Mucosa of stomach (tissue), 1 donor: ENCODE measurements around the gene CNTN1.

Source experiments
- H3K27me3 ChIP-seq: one replicate; pipeline ENCODE4 v1.7.0; 2013; ENCODE audit warnings: mild to moderate bottlenecking, low read length; ENCODE audit not compliant: control insufficient read depth, insufficient read depth
- H3K36me3 ChIP-seq: one replicate; pipeline ENCODE4 v1.7.0; 2013; ENCODE audit warnings: low read length; ENCODE audit not compliant: control insufficient read depth, insufficient read depth
- H3K4me1 ChIP-seq: one replicate; pipeline ENCODE4 v1.7.0; 2013; ENCODE audit warnings: mild to moderate bottlenecking, low read length; ENCODE audit not compliant: control insufficient read depth, insufficient read depth
- H3K4me3 ChIP-seq: one replicate; pipeline ENCODE4 v1.7.0; 2013; ENCODE audit warnings: low read length
- H3K9ac ChIP-seq: one replicate; pipeline ENCODE4 v1.7.0; 2013; ENCODE audit warnings: mild to moderate bottlenecking, low read length, moderate library complexity
- H3K9me3 ChIP-seq: one replicate; pipeline ENCODE4 v1.7.0; 2013; ENCODE audit warnings: mild to moderate bottlenecking, low read length, moderate library complexity; ENCODE audit not compliant: control insufficient read depth
- donor health status: Pancreatic carcinoma.

The CNTN1 gene

GRCh38 chr12:40957417-40957816 is 265.2 kb downstream of the CNTN1 start:
- no peak overlapping the region for H3K9ac ChIP-seq
- H3K4me3 ChIP-seq = no peak overlapping the region
- H3K4me1 ChIP-seq = no peaks in the 10 kb centered on the region
- no peaks in the 10 kb centered on the region for H3K27me3 ChIP-seq
- no peaks in the 10 kb centered on the region for H3K9me3 ChIP-seq
- H3K36me3 ChIP-seq = no peaks in the 10 kb centered on the region

- Histone ChIP-seq H3K9me3 (no peaks in the 10 kb centered on the region), H3K27me3 (no peaks in the 10 kb centered on the region), H3K36me3 (no peaks in the 10 kb centered on the region), H3K4me1 (no peaks in the 10 kb centered on the region), H3K4me3 (no peak overlapping the region), H3K9ac (no peak overlapping the region)
Observed at GRCh38 chr12:40959041-40959440, 266.8 kb downstream of the CNTN1 start.

DNA sequence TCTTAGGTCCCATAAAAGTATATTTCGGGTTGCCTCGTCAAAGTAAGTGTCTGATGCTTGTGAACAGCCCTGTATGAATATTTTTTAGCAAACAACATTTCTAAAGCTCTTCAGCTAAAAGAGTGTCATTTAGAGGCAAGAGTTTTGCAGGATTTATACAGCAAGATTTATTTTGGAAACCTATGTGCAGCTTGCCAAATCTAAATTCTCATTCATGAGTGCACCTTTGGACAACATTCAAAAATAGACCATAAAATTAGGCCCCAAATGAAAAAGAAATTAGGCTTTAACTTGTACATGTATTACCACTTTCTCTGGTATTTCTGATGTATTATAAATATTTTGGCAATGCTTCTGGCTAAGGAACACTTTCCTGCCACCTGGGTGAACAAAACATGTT is 271.5 kb downstream of the CNTN1 start:
- H3K9me3 ChIP-seq = no peaks in the 10 kb centered on the region
- no peak overlapping the region for H3K4me3 ChIP-seq
- no peaks in the 10 kb centered on the region for H3K36me3 ChIP-seq
- H3K9ac ChIP-seq = no peak overlapping the region
- H3K4me1 ChIP-seq = no peaks in the 10 kb centered on the region
- no peaks in the 10 kb centered on the region for H3K27me3 ChIP-seq

DNA sequence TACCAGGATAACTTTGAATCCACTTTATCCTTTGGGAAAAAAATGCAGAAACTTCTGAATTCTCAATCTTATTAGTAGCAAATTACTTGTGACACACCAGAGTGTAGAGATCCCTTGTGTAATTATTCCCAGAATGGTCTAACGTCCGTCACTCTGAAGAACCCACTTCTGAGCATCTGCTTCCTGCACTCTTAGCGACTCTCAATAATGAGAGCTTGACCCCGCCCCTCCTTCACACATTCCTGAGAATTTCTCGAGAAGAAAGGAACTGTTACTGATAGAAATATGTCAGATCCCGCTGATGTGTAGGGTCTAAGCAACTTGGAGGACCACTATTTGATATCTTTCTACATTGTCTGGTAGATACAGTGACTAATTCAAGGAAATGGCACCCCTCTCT is 277.6 kb downstream of the CNTN1 start:
- no peaks in the 10 kb centered on the region for H3K27me3 ChIP-seq
- H3K4me3 ChIP-seq = no peak overlapping the region
- H3K9ac ChIP-seq = no peak overlapping the region
- no peaks in the 10 kb centered on the region for H3K4me1 ChIP-seq
- H3K36me3 ChIP-seq = no peaks in the 10 kb centered on the region
- H3K9me3 ChIP-seq = no peaks in the 10 kb centered on the region

GRCh38 chr12:40970320-40970907 is 278.2 kb downstream of the CNTN1 start:
- Histone ChIP-seq H3K9ac (no peak overlapping the region), H3K36me3 (no peaks in the 10 kb centered on the region), H3K9me3 (no peaks in the 10 kb centered on the region), H3K27me3 (no peaks in the 10 kb centered on the region), H3K4me3 (no peak overlapping the region), H3K4me1 (no peaks in the 10 kb centered on the region)

DNA sequence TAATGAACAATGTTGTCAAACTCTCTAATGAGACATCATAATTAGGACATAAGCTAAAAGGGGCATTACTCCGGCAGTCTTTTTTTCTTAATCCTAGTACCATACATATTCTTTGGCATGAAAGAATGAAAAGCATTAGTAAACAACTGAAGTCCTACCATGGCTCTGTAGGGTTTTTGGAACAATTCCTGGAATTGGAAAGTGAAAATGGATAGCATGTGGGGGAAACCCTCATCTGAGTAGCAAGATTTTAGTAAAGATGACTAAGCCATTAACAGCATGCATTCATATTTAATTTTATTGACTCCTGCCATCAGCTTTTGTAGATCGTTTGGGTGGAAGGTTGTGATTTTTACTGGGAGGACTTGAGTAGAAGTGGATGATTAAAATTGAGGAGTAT is 279.7 kb downstream of the CNTN1 start:
- H3K36me3 ChIP-seq = no peaks in the 10 kb centered on the region
- H3K27me3 ChIP-seq = no peaks in the 10 kb centered on the region
- no peak overlapping the region for H3K4me3 ChIP-seq
- no peaks in the 10 kb centered on the region for H3K9me3 ChIP-seq
- no peak overlapping the region for H3K9ac ChIP-seq
- no peaks in the 10 kb centered on the region for H3K4me1 ChIP-seq

GRCh38 chr12:40976546-40976945 is 284.3 kb downstream of the CNTN1 start:
- Histone ChIP-seq H3K36me3 (no peaks in the 10 kb centered on the region), H3K9ac (no peak overlapping the region), H3K9me3 (no peaks in the 10 kb centered on the region), H3K27me3 (no peaks in the 10 kb centered on the region), H3K4me1 (no peaks in the 10 kb centered on the region), H3K4me3 (no peak overlapping the region)

- Histone ChIP-seq H3K36me3 (no peaks in the 10 kb centered on the region), H3K4me3 (no peak overlapping the region), H3K9me3 (no peaks in the 10 kb centered on the region), H3K9ac (no peak overlapping the region), H3K27me3 (no peaks in the 10 kb centered on the region), H3K4me1 (no peaks in the 10 kb centered on the region)
Observed at GRCh38 chr12:40980427-40980961, 288.3 kb downstream of the CNTN1 start.

- Histone ChIP-seq H3K36me3 (no peaks in the 10 kb centered on the region), H3K4me3 (no peak overlapping the region), H3K27me3 (no peaks in the 10 kb centered on the region), H3K4me1 (no peaks in the 10 kb centered on the region), H3K9ac (no peak overlapping the region), H3K9me3 (no peaks in the 10 kb centered on the region)
Observed at GRCh38 chr12:40986001-40986400, 293.8 kb downstream of the CNTN1 start.

DNA sequence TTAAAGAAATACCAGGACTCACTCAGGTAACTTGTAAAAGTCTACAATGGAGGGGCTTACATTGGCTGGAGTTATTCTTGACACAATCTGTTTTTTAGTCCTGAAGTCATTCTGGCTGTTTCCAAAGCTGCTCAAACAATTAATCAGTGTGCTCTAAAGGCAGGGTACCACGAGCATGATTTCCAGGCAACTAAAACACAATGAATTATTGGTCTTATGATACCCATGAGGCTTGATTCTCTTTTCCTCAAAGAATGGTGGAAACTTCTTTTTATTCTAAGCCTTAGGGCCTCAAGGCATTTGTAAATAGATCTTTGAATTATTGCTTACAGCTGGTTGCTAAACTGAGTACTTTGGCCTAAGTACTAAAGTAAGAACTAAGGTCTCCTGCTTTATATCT is 296.1 kb downstream of the CNTN1 start:
- no peaks in the 10 kb centered on the region for H3K9me3 ChIP-seq
- H3K36me3 ChIP-seq = no peaks in the 10 kb centered on the region
- H3K27me3 ChIP-seq = no peaks in the 10 kb centered on the region
- no peak overlapping the region for H3K9ac ChIP-seq
- no peak overlapping the region for H3K4me3 ChIP-seq
- H3K4me1 ChIP-seq = no peaks in the 10 kb centered on the region

GRCh38 chr12:40988824-40989223 is 296.6 kb downstream of the CNTN1 start:
- Histone ChIP-seq H3K9me3 (no peaks in the 10 kb centered on the region), H3K4me1 (no peaks in the 10 kb centered on the region), H3K9ac (no peak overlapping the region), H3K27me3 (no peaks in the 10 kb centered on the region), H3K36me3 (no peaks in the 10 kb centered on the region), H3K4me3 (no peak overlapping the region)

- Histone ChIP-seq H3K4me3 (no peak overlapping the region), H3K27me3 (no peaks in the 10 kb centered on the region), H3K9ac (no peak overlapping the region), H3K36me3 (no peaks in the 10 kb centered on the region), H3K4me1 (no peaks in the 10 kb centered on the region), H3K9me3 (no peaks in the 10 kb centered on the region)
Observed at GRCh38 chr12:40989785-40990184, 297.5 kb downstream of the CNTN1 start.

GRCh38 chr12:40992158-40992557 is 299.9 kb downstream of the CNTN1 start:
- Histone ChIP-seq H3K9me3 (no peaks in the 10 kb centered on the region), H3K4me3 (no peak overlapping the region), H3K4me1 (no peaks in the 10 kb centered on the region), H3K27me3 (no peaks in the 10 kb centered on the region), H3K36me3 (no peaks in the 10 kb centered on the region), H3K9ac (no peak overlapping the region)
